Subcutaneous adipose tissue (tissue), 4 donors: Measurements from ENCODE around the gene TACC2. TPM values are rescaled to one million over a fixed set of nuclear protein-coding genes. Genes with fewer than 3 reads are reported as not detected.

ENCODE experiments used
- total RNA-seq, 4 donors: library from RNA; depleted of rRNA; stranded (reverse); fragments of >200 nt; gene quantifications; one replicate each; pipeline ENCODE4 v1.1.0, GENCODE V29; 2016
- TF ChIP-seq, protein P1 (sequence below): fragments of 450-650 bp; IDR thresholded peaks from one replicate; pipeline ENCODE4 v1.5.1; 2016; ENCODE audit warnings: low read depth, mild to moderate bottlenecking, control low read depth, antibody characterized with exemption, moderate library complexity

The TACC2 gene
- total RNA-seq, 4 donors from 2014 or later: 16.1 to 71.6 (median 23.3) TPM

DNA sequence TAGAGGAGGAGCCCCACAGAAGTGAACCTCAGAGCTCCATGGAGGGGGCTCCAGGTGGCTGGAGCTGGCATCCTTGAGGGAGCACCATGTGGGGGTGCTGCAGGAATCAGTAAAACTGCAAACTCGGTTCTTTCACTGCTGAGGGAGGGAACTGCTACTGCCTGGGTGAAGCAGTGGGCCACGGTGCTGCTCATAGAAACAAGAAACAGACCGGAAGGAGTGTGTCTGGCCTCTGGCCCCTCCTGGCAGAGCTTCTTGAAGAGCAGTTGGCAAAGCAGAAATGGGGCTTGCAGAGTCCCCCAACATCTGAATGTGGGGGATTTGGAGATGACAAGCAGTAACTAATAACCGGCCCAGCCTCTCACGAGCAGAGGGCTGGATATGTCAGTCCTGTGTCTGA is 23.8 kb downstream of the TACC2 start:
- TF ChIP-seq, protein P1, sequence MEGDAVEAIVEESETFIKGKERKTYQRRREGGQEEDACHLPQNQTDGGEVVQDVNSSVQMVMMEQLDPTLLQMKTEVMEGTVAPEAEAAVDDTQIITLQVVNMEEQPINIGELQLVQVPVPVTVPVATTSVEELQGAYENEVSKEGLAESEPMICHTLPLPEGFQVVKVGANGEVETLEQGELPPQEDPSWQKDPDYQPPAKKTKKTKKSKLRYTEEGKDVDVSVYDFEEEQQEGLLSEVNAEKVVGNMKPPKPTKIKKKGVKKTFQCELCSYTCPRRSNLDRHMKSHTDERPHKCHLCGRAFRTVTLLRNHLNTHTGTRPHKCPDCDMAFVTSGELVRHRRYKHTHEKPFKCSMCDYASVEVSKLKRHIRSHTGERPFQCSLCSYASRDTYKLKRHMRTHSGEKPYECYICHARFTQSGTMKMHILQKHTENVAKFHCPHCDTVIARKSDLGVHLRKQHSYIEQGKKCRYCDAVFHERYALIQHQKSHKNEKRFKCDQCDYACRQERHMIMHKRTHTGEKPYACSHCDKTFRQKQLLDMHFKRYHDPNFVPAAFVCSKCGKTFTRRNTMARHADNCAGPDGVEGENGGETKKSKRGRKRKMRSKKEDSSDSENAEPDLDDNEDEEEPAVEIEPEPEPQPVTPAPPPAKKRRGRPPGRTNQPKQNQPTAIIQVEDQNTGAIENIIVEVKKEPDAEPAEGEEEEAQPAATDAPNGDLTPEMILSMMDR: no peak

DNA sequence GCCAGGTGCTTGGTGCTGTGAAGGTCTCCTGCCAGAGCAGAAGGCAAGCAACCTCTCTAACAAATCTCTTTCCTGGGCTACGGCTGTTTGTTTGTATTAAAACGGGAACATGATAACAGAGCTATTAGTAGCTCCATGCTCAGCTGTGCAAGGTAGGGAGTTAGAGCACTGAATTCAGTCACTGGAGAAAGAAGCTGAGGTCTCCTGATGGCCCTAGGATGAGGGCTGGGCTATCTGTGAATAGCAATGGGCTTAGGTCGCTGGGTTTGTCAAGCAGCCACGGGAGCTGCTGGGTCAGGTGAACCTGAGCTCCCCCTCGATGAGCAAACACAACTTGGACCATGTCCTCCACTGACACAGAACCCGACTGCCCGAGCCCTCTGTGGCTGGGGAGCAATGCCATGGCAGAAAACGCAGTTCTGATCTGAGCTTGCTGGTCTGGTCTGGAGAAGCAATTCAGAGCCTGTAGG is 24.4 kb downstream of the TACC2 start:
- TF ChIP-seq, protein P1: no peak

DNA sequence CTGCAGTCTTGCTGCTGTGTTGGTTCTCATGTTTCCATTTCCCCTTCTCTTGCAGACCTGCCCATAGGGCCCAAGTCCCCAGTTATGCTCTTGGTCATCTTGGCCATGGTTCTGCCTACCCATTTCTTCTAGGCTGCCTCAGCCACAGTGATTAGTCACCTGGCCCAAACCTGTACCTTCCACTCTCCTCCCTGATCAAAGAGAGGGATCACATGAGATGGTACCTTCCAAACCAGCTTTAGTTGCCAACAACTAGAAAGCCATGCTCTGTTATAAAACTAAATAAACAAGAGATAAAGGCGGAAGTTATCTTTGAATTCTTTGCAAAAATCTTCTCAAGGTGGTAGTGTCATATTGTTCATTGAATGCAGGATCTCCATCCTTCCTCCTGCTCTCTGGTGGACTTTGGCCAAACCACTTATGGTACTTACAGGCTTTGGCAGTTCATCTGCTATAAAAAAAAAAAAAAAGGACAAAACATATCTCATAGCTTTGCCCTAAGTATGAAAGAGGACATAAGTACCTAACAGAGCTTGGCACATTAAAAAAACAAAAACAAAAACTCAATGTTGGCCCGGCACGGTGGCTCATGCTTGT is 25.8 kb downstream of the TACC2 start:
- TF ChIP-seq, protein P1: no peak

GRCh38 chr10:122018491-122018890 is 29.5 kb downstream of the TACC2 start:
- TF ChIP-seq, protein P1: no peak

- TF ChIP-seq, protein P1: no peak
Observed at GRCh38 chr10:122018951-122019413, 30.0 kb downstream of the TACC2 start.

GRCh38 chr10:122019414-122019975 is 30.5 kb downstream of the TACC2 start:
- TF ChIP-seq, protein P1: no peak

GRCh38 chr10:122020226-122020625 is 31.3 kb downstream of the TACC2 start:
- TF ChIP-seq, protein P1: no peak
